Ishikawa (cell line): ENCODE results near the gene SLC10A2.

Source experiments
- CEBPB ChIP-seq: IDR thresholded peaks from 2 replicates; pipeline ENCODE4 v1.6.1; 2012
- CREB1 ChIP-seq: IDR thresholded peaks from 2 replicates; pipeline ENCODE4 v1.6.1; 2012; ENCODE audit warnings: low read depth
- EGR1 ChIP-seq: IDR thresholded peaks from 2 replicates; pipeline ENCODE4 v1.6.1; 2012
- EP300 ChIP-seq: IDR thresholded peaks from 2 replicates; pipeline ENCODE4 v1.6.1; 2012; ENCODE audit warnings: borderline replicate concordance
- FOXM1 ChIP-seq: IDR thresholded peaks from 2 replicates; pipeline ENCODE4 v1.6.1; 2012; ENCODE audit warnings: low read depth, borderline replicate concordance
- MAX ChIP-seq: IDR thresholded peaks from 2 replicates; pipeline ENCODE4 v1.6.1; 2012
- NFIC ChIP-seq: IDR thresholded peaks from 2 replicates; pipeline ENCODE4 v1.6.1; 2012
- RAD21 ChIP-seq: IDR thresholded peaks from 2 replicates; pipeline ENCODE4 v1.6.1; 2012; ENCODE audit warnings: low read depth
- REST ChIP-seq: IDR thresholded peaks from 2 replicates; pipeline ENCODE4 v1.6.1; 2012; ENCODE audit warnings: low read depth, mild to moderate bottlenecking
- TAF1 ChIP-seq: IDR thresholded peaks from 2 replicates; pipeline ENCODE4 v1.6.1; 2012; ENCODE audit warnings: low read depth, mild to moderate bottlenecking
- TCF12 ChIP-seq: IDR thresholded peaks from 2 replicates; pipeline ENCODE4 v1.6.1; 2012; ENCODE audit warnings: low read depth
- TEAD4 ChIP-seq: IDR thresholded peaks from 2 replicates; pipeline ENCODE4 v1.6.1; 2012
- USF1 ChIP-seq: IDR thresholded peaks from 2 replicates; pipeline ENCODE4 v1.6.1; 2012
- YY1 ChIP-seq: IDR thresholded peaks from 2 replicates; pipeline ENCODE4 v1.6.1; 2012; ENCODE audit warnings: low read depth
- ZBTB7A ChIP-seq: IDR thresholded peaks from 2 replicates; pipeline ENCODE4 v1.6.1; 2012; ENCODE audit warnings: low read depth

SLC10A2 gene

GRCh38 chr13:103087275-103087674 lies 21.1 kb upstream of the SLC10A2 start:
- TF ChIP-seq NFIC (no peak), FOXM1 (no peak), ZBTB7A (no peak), RAD21 (no peak), USF1 (no peak), EGR1 (no peak)

GRCh38 chr13:103081435-103081834 lies 15.2 kb upstream of the SLC10A2 start:
- TF ChIP-seq EP300 (no peak), MAX (no peak), FOXM1 (no peak), TAF1 (no peak), USF1 (no peak), CEBPB (no peak), ZBTB7A (no peak), YY1 (no peak), NFIC (no peak), REST (no peak), CREB1 (no peak), EGR1 (no peak), TCF12 (no peak), TEAD4 (no peak), RAD21 (no peak)

GRCh38 chr13:103078158-103078557 lies 11.9 kb upstream of the SLC10A2 start:
- TF ChIP-seq ZBTB7A = no peak
- no peak for TF ChIP-seq MAX
- TF ChIP-seq FOXM1 = no peak
- no peak for TF ChIP-seq TAF1
- TF ChIP-seq REST = no peak
- no peak for TF ChIP-seq RAD21
- no peak for TF ChIP-seq EP300
- no peak for TF ChIP-seq CEBPB
- no peak for TF ChIP-seq CREB1
- no peak for TF ChIP-seq USF1
- no peak for TF ChIP-seq NFIC
- TF ChIP-seq EGR1 = no peak
- no peak for TF ChIP-seq TCF12
- no peak for TF ChIP-seq TEAD4
- no peak for TF ChIP-seq YY1

- TF ChIP-seq ZBTB7A (no peak), EP300 (no peak), FOXM1 (no peak), RAD21 (no peak), NFIC (no peak), USF1 (no peak)
These were observed 2.6 kb upstream of the SLC10A2 start for GRCh38 chr13:103068836-103069235.

GRCh38 chr13:103067751-103068555 lies 1.7 kb upstream of the SLC10A2 start:
- TF ChIP-seq MAX (no peak), CREB1 (no peak), EP300 (no peak), RAD21 (no peak), USF1 (no peak), REST (no peak), FOXM1 (no peak), NFIC (no peak), ZBTB7A (no peak), CEBPB (no peak), TAF1 (no peak), EGR1 (no peak), TEAD4 (no peak), TCF12 (no peak), YY1 (no peak)
